Activated CD8-positive, alpha-beta memory T cell treated with anti-CD3 and anti-CD28 coated beads, Interleukin-2, amount 10 ng/mL, durations not matched to agents 7 days and 5 days (primary cell): ENCODE results near the gene NAA15. TPM values are rescaled to one million over a fixed set of nuclear protein-coding genes. Genes with fewer than 3 reads are reported as not detected.
"Not testable (repeated sequence)": the region's sequence is repeated elsewhere in the genome, so short reads cannot be mapped to it uniquely, and the experiment has no call there.

Experiments used
- ATAC-seq: fragments of 150-1000 bp; cut with Tn5 transposase; one replicate; pipeline ENCODE4 v1.10.0; 2021; ENCODE audit warnings: moderate library complexity
- CTCF ChIA-PET: fragments of 350-600 bp; sonication (Branson Sonifier 250); formaldehyde crosslinking; loops from one replicate; lab custom pipeline; 2021; ENCODE audit warnings: antibody characterized with exemption; lab: Charles Lee
- DNase-seq: peaks from one replicate; pipeline ENCODE4 v3.0.0-alpha.2; 2020
- H3K27ac Mint-ChIP-seq: one replicate; pipeline ENCODE4 v1.8.0; 2021; ENCODE audit warnings: mild to moderate bottlenecking, mixed read lengths
- H3K27me3 Mint-ChIP-seq: one replicate; pipeline ENCODE4 v1.8.0; 2021; ENCODE audit warnings: mixed read lengths
- H3K36me3 Mint-ChIP-seq: one replicate; pipeline ENCODE4 v1.8.0; 2021; ENCODE audit warnings: mild to moderate bottlenecking, mixed read lengths
- H3K4me1 Mint-ChIP-seq: one replicate; pipeline ENCODE4 v1.8.0; 2021; ENCODE audit warnings: mixed read lengths
- H3K4me3 Mint-ChIP-seq: one replicate; pipeline ENCODE4 v1.8.0; 2021; ENCODE audit warnings: mild to moderate bottlenecking, moderate library complexity, mixed read lengths
- H3K9me3 Mint-ChIP-seq: one replicate; pipeline ENCODE4 v1.8.0; 2022; ENCODE audit warnings: low read depth, mixed read lengths
- total RNA-seq, 2 experiments: library from RNA; stranded (reverse); gene quantifications; one replicate each; pipeline ENCODE4 v1.2.3, GENCODE V29; 2021

Gene NAA15
- 10 to 100 TPM; 50.0 to 70.8 TPM for total RNA-seq

GRCh38 chr4:139301113-139301820, at the start of gene NAA15:
Gene NAA15, plus strand, starts transcription at chr4:139301505. Its CDS starts 273 bp downstream, at chr4:139301778.
- ATAC-seq (peak; percentile 90), DNase-seq (peak; percentile 99)
- no peaks in the 10 kb centered on the region for H3K27me3 Mint-ChIP-seq
- H3K4me1 Mint-ChIP-seq = peaks cover 57% of the 10 kb centered on the region
- H3K9me3 Mint-ChIP-seq = no peaks in the 10 kb centered on the region
- peak within 1 kb of the TSS; percentile 97 for H3K4me3 Mint-ChIP-seq
- peak within 1 kb of the TSS; percentile 99 for H3K27ac Mint-ChIP-seq
- peaks cover 28% of the 10 kb centered on the region for H3K36me3 Mint-ChIP-seq
- CTCF ChIA-PET = interaction anchor here (0.6 to 2.2 kb wide), 11 partner anchors 11 to 282 kb away, joined by 3 to 8 read pairs (median 3); partner anchors contain the start of gene ELF2

- H3K9me3 Mint-ChIP-seq = no peaks in the 10 kb centered on the region
- H3K36me3 Mint-ChIP-seq = no peaks in the 10 kb centered on the region
- CTCF ChIA-PET = interaction anchor here (2.1 kb wide), 1 partner anchor 43 kb away, joined by 5 read pairs; no protein-coding TSS in a partner anchor
Observed at GRCh38 chr4:139253046-139253445, 48.3 kb upstream of the NAA15 start.

GRCh38 chr4:139253713-139254112, 47.6 kb upstream of the NAA15 start:
- Mint-ChIP-seq H3K4me3 (no peak overlapping the region), H3K27me3 (no peaks in the 10 kb centered on the region), H3K36me3 (no peaks in the 10 kb centered on the region), H3K4me1 (no peaks in the 10 kb centered on the region), H3K27ac (no peak overlapping the region), H3K9me3 (no peaks in the 10 kb centered on the region)
- CTCF ChIA-PET = interaction anchor here (1.3 to 2.1 kb wide), 3 partner anchors 22 to 223 kb away, joined by 3 to 5 read pairs (median 4); no protein-coding TSS in a partner anchor
- DNase-seq (no peak), ATAC-seq (no peak)

More at GRCh38 chr4:139253046-139253445, 48.3 kb upstream of the NAA15 start:
- ATAC-seq (no peak), DNase-seq (no peak)
- H3K4me1 Mint-ChIP-seq = no peaks in the 10 kb centered on the region
- no peak overlapping the region for H3K27ac Mint-ChIP-seq
- no peaks in the 10 kb centered on the region for H3K27me3 Mint-ChIP-seq
- H3K4me3 Mint-ChIP-seq = no peak overlapping the region

GRCh38 chr4:139255581-139255980, 45.7 kb upstream of the NAA15 start:
- DNase-seq, H3K27ac Mint-ChIP-seq, H3K4me3 Mint-ChIP-seq, H3K27me3 Mint-ChIP-seq, CTCF ChIA-PET, ATAC-seq, H3K9me3 Mint-ChIP-seq, H3K36me3 Mint-ChIP-seq, H3K4me1 Mint-ChIP-seq: not testable (repeated sequence)

- ATAC-seq (no peak), DNase-seq (no peak)
- Mint-ChIP-seq H3K27ac (no peak overlapping the region), H3K4me3 (no peak overlapping the region), H3K9me3 (no peaks in the 10 kb centered on the region), H3K27me3 (peaks cover 2% of the 10 kb centered on the region), H3K36me3 (no peaks in the 10 kb centered on the region), H3K4me1 (no peaks in the 10 kb centered on the region)
- CTCF ChIA-PET = interaction anchor here (1.5 kb wide), 1 partner anchor 39 kb away, joined by 7 read pairs; no protein-coding TSS in a partner anchor
Observed at GRCh38 chr4:139256349-139256748, 45.0 kb upstream of the NAA15 start.

GRCh38 chr4:139265654-139266053, 35.7 kb upstream of the NAA15 start:
- no peak overlapping the region for H3K27ac Mint-ChIP-seq
- no peaks in the 10 kb centered on the region for H3K9me3 Mint-ChIP-seq
- H3K4me3 Mint-ChIP-seq = no peak overlapping the region
- ATAC-seq (no peak), DNase-seq (no peak)
- CTCF ChIA-PET = interaction anchor here (1.3 to 3.0 kb wide), 5 partner anchors 30 to 235 kb away, joined by 3 to 14 read pairs (median 8); partner anchors contain the start of gene NAA15
- no peaks in the 10 kb centered on the region for H3K36me3 Mint-ChIP-seq
- peaks cover 18% of the 10 kb centered on the region for H3K27me3 Mint-ChIP-seq
- H3K4me1 Mint-ChIP-seq = peaks cover 29% of the 10 kb centered on the region

GRCh38 chr4:139266208-139266582, 35.1 kb upstream of the NAA15 start:
- ATAC-seq = peak; percentile 7

GRCh38 chr4:139266583-139267257, 34.6 kb upstream of the NAA15 start:
- Mint-ChIP-seq H3K9me3 (no peaks in the 10 kb centered on the region), H3K4me1 (peaks cover 29% of the 10 kb centered on the region), H3K36me3 (no peaks in the 10 kb centered on the region), H3K27ac (peak overlapping the region; percentile 77), H3K4me3 (peak overlapping the region; percentile 65), H3K27me3 (peaks cover 18% of the 10 kb centered on the region)
- DNase-seq = peak; percentile 94
- CTCF ChIA-PET = interaction anchor here (0.9 to 3.0 kb wide), 10 partner anchors 8 to 236 kb away, joined by 3 to 14 read pairs (median 4); partner anchors contain the start of gene NAA15
- ATAC-seq = peak; percentile 96

More at GRCh38 chr4:139266208-139266582, 35.1 kb upstream of the NAA15 start:
- Mint-ChIP-seq H3K4me1 (peaks cover 29% of the 10 kb centered on the region), H3K27ac (peak overlapping the region; percentile 77), H3K36me3 (no peaks in the 10 kb centered on the region), H3K4me3 (peak overlapping the region; percentile 65), H3K27me3 (peaks cover 18% of the 10 kb centered on the region), H3K9me3 (no peaks in the 10 kb centered on the region)
- CTCF ChIA-PET = interaction anchor here (0.9 to 3.0 kb wide), 9 partner anchors 9 to 235 kb away, joined by 3 to 14 read pairs (median 4); partner anchors contain the start of gene NAA15
- no peak for DNase-seq

- H3K36me3 Mint-ChIP-seq = no peaks in the 10 kb centered on the region
- H3K27me3 Mint-ChIP-seq = peaks cover 18% of the 10 kb centered on the region
- H3K27ac Mint-ChIP-seq = no peak overlapping the region
- H3K9me3 Mint-ChIP-seq = no peaks in the 10 kb centered on the region
- peaks cover 29% of the 10 kb centered on the region for H3K4me1 Mint-ChIP-seq
- CTCF ChIA-PET = interaction anchor here (0.9 to 3.0 kb wide), 5 partner anchors 21 to 237 kb away, joined by 3 to 14 read pairs (median 8); no protein-coding TSS in a partner anchor
- DNase-seq (no peak), ATAC-seq (no peak)
- peak overlapping the region; percentile 65 for H3K4me3 Mint-ChIP-seq
Observed at GRCh38 chr4:139267301-139267700, 34.0 kb upstream of the NAA15 start.

GRCh38 chr4:139273835-139274234, 27.5 kb upstream of the NAA15 start:
- no peaks in the 10 kb centered on the region for H3K9me3 Mint-ChIP-seq
- CTCF ChIA-PET = no interaction called here

GRCh38 chr4:139274790-139275189, 26.5 kb upstream of the NAA15 start:
- Mint-ChIP-seq H3K4me3 (no peak overlapping the region), H3K27ac (no peak overlapping the region), H3K9me3 (no peaks in the 10 kb centered on the region), H3K4me1 (peaks cover 11% of the 10 kb centered on the region), H3K27me3 (peaks cover 43% of the 10 kb centered on the region), H3K36me3 (peaks cover 1% of the 10 kb centered on the region)
- DNase-seq (no peak), ATAC-seq (no peak)
- CTCF ChIA-PET = interaction anchor here (1.0 kb wide), 1 partner anchor 8 kb away, joined by 3 read pairs; no protein-coding TSS in a partner anchor

More at GRCh38 chr4:139273835-139274234, 27.5 kb upstream of the NAA15 start:
- Mint-ChIP-seq H3K4me1 (peaks cover 2% of the 10 kb centered on the region), H3K27me3 (peaks cover 35% of the 10 kb centered on the region), H3K4me3 (no peak overlapping the region), H3K36me3 (peaks cover 1% of the 10 kb centered on the region), H3K27ac (no peak overlapping the region)
- ATAC-seq (no peak), DNase-seq (no peak)

GRCh38 chr4:139275281-139275735, 26.0 kb upstream of the NAA15 start:
- no peak for ATAC-seq
- Mint-ChIP-seq H3K4me3 (no peak overlapping the region), H3K27ac (no peak overlapping the region), H3K9me3 (no peaks in the 10 kb centered on the region), H3K36me3 (peaks cover 1% of the 10 kb centered on the region), H3K27me3 (peaks cover 48% of the 10 kb centered on the region), H3K4me1 (peaks cover 16% of the 10 kb centered on the region)
- DNase-seq = no peak
- CTCF ChIA-PET = interaction anchor here (1.0 to 1.4 kb wide), 2 partner anchors 9 to 21 kb away, joined by 3 to 5 read pairs; no protein-coding TSS in a partner anchor

GRCh38 chr4:139278485-139278884, 22.8 kb upstream of the NAA15 start:
- no peak for DNase-seq
- Mint-ChIP-seq H3K9me3 (no peaks in the 10 kb centered on the region), H3K27me3 (peaks cover 75% of the 10 kb centered on the region), H3K4me1 (peaks cover 18% of the 10 kb centered on the region), H3K27ac (no peak overlapping the region), H3K4me3 (peak overlapping the region; percentile 68), H3K36me3 (peaks cover 1% of the 10 kb centered on the region)
- CTCF ChIA-PET = no interaction called here
- ATAC-seq = no peak
